ENCODE data around the gene ADAMTS14. TPM values are rescaled to one million over a fixed set of nuclear protein-coding genes. Genes with fewer than 3 reads are reported as not detected.

Gene ADAMTS14
- total and polyA plus RNA-seq, 8 donors, result 2.4 to 10.0 (median 6.6) TPM

GRCh38 chr10:70749756-70750155, 77.5 kb downstream of the ADAMTS14 start:
- H3K4me3 ChIP-seq, result no peak overlapping the region
- H3K36me3 ChIP-seq, result no peaks in the 10 kb centered on the region
- ATAC-seq (no peak), DNase-seq (peak in 2 of 4 donors; percentile 25 to 57)
- no peaks in the 10 kb centered on the region for H3K9me3 ChIP-seq
- H3K27me3 ChIP-seq, result no peaks in the 10 kb centered on the region
- TF ChIP-seq CTCF (IDR thresholded peaks at IDR 0.05), result no peak
- peaks cover 0 to 4% of the 10 kb centered on the region in 2 donors for H3K4me1 ChIP-seq
- H3K27ac ChIP-seq, result no peak overlapping the region
- intact Hi-C loops (cut with DNase I), result loop anchor here in 1 of 2 donors (10.0 kb wide), 1 partner anchor 285 kb away; no protein-coding TSS in a partner anchor

- no peak overlapping the region for H3K4me3 ChIP-seq
- DNase-seq (peak in 2 of 4 donors; percentile 21 to 28), ATAC-seq (no peak)
- no peaks in the 10 kb centered on the region for H3K36me3 ChIP-seq
- H3K27me3 ChIP-seq, result no peaks in the 10 kb centered on the region
- peaks cover 0 to under 1% of the 10 kb centered on the region in 2 donors for H3K4me1 ChIP-seq
- no peak overlapping the region for H3K27ac ChIP-seq
- intact Hi-C loops (cut with DNase I), result loop anchor here in 1 of 2 donors (10.0 kb wide), 1 partner anchor 285 kb away; no protein-coding TSS in a partner anchor
- no peak for TF ChIP-seq CTCF (IDR thresholded peaks at IDR 0.05)
- no peaks in the 10 kb centered on the region for H3K9me3 ChIP-seq
Measured at GRCh38 chr10:70750156-70750703, 77.9 kb downstream of the ADAMTS14 start.

GRCh38 chr10:70751356-70751755, 79.0 kb downstream of the ADAMTS14 start:
- ATAC-seq (no peak), DNase-seq (peak in 1 of 4 donors; percentile 50)
- intact Hi-C loops (cut with DNase I), result loop anchor here in 1 of 2 donors (10.0 kb wide), 1 partner anchor 287 kb away; no protein-coding TSS in a partner anchor
- no peaks in the 10 kb centered on the region for H3K27me3 ChIP-seq
- no peaks in the 10 kb centered on the region for H3K4me1 ChIP-seq
- H3K36me3 ChIP-seq, result no peaks in the 10 kb centered on the region
- no peak for TF ChIP-seq CTCF (IDR thresholded peaks at IDR 0.05)
- H3K27ac ChIP-seq, result no peak overlapping the region
- no peak overlapping the region for H3K4me3 ChIP-seq
- no peaks in the 10 kb centered on the region for H3K9me3 ChIP-seq

- no peak for TF ChIP-seq CTCF (IDR thresholded peaks at IDR 0.05)
- intact Hi-C loops (cut with DNase I), result loop anchor here in 1 of 2 donors (10.0 kb wide), 1 partner anchor 287 kb away; no protein-coding TSS in a partner anchor
Measured at GRCh38 chr10:70751991-70752390, 79.7 kb downstream of the ADAMTS14 start.

GRCh38 chr10:70752571-70752970, 80.3 kb downstream of the ADAMTS14 start:
- H3K36me3 ChIP-seq, result no peaks in the 10 kb centered on the region
- no peak overlapping the region for H3K27ac ChIP-seq
- DNase-seq (peak in 2 of 4 donors; percentile 30 to 53), ATAC-seq (no peak)
- no peak overlapping the region for H3K4me3 ChIP-seq
- no peaks in the 10 kb centered on the region for H3K9me3 ChIP-seq
- intact Hi-C loops (cut with DNase I), result loop anchor here in 1 of 2 donors (10.0 kb wide), 1 partner anchor 288 kb away; no protein-coding TSS in a partner anchor
- no peaks in the 10 kb centered on the region for H3K27me3 ChIP-seq
- no peak for TF ChIP-seq CTCF (IDR thresholded peaks at IDR 0.05)
- no peaks in the 10 kb centered on the region for H3K4me1 ChIP-seq

More at GRCh38 chr10:70751991-70752390, 79.7 kb downstream of the ADAMTS14 start:
- Histone ChIP-seq H3K27me3 (no peaks in the 10 kb centered on the region), H3K4me1 (no peaks in the 10 kb centered on the region), H3K36me3 (no peaks in the 10 kb centered on the region), H3K4me3 (no peak overlapping the region), H3K27ac (no peak overlapping the region), H3K9me3 (no peaks in the 10 kb centered on the region)
- DNase-seq (peak in 2 of 4 donors; percentile 28 to 79), ATAC-seq (no peak)
